NCI-H526 treated with DMSO at 0.1 percent for 48 hours (cell line): ENCODE measurements around the gene LINC00237.

ENCODE experiments used
- DNase-seq: peaks from one replicate; lab custom pipeline; 2025; lab: John Stamatoyannopoulos, UW

The LINC00237 gene

GRCh38 chr20:21106171-21107017, at the start of gene LINC00237:
LINC00237 (minus strand) TSS chr20:21106358.
- no peak for DNase-seq

- no peak for DNase-seq
Observed at GRCh38 chr20:21155268-21155667, 49.1 kb upstream of the LINC00237 start.

GRCh38 chr20:21154692-21155091, 48.5 kb upstream of the LINC00237 start:
- DNase-seq, result no peak

- DNase-seq, result no peak
Observed at GRCh38 chr20:21151791-21152190, 45.6 kb upstream of the LINC00237 start.

GRCh38 chr20:21149344-21149743, 43.2 kb upstream of the LINC00237 start:
- no peak for DNase-seq

GRCh38 chr20:21147593-21147992, 41.4 kb upstream of the LINC00237 start:
- DNase-seq, result no peak

GRCh38 chr20:21146215-21146614, 40.1 kb upstream of the LINC00237 start:
- DNase-seq, result no peak

GRCh38 chr20:21145424-21145823, 39.3 kb upstream of the LINC00237 start:
- DNase-seq, result no peak

GRCh38 chr20:21143194-21143890, 37.2 kb upstream of the LINC00237 start:
- no peak for DNase-seq

GRCh38 chr20:21141825-21142224, 35.7 kb upstream of the LINC00237 start:
- DNase-seq, result no peak

- no peak for DNase-seq
Observed at GRCh38 chr20:21139881-21140566, 33.9 kb upstream of the LINC00237 start.

- no peak for DNase-seq
Observed at GRCh38 chr20:21137078-21137477, 30.9 kb upstream of the LINC00237 start.

- no peak for DNase-seq
Observed at GRCh38 chr20:21136015-21136732, 30.0 kb upstream of the LINC00237 start.

- no peak for DNase-seq
Observed at GRCh38 chr20:21134883-21135493, 28.8 kb upstream of the LINC00237 start.

GRCh38 chr20:21133917-21134622, 27.9 kb upstream of the LINC00237 start:
- DNase-seq, result no peak

GRCh38 chr20:21133404-21133803, 27.2 kb upstream of the LINC00237 start:
- DNase-seq, result no peak

- no peak for DNase-seq
Observed at GRCh38 chr20:21129861-21130260, 23.7 kb upstream of the LINC00237 start.

- DNase-seq, result no peak
Observed at GRCh38 chr20:21127201-21127981, 21.2 kb upstream of the LINC00237 start.

GRCh38 chr20:21126581-21126870, 20.4 kb upstream of the LINC00237 start:
- no peak for DNase-seq

- DNase-seq, result peak; percentile 91
Observed at GRCh38 chr20:21125849-21126580, 19.9 kb upstream of the LINC00237 start, which contains the start of gene KIZ. KIZ (plus strand) TSS chr20:21126082; CDS start chr20:21126116, 34 bp downstream.
